ENCODE results near the gene EPB41L4A. TPM values are rescaled to one million over a fixed set of nuclear protein-coding genes. Genes with fewer than 3 reads are reported as not detected.

The EPB41L4A gene
- total RNA-seq, 1 donor from 2014 or later: 27.2 TPM

GRCh38 chr5:112183103-112183711, 235.9 kb downstream of the EPB41L4A start:
- H3K4me3 Mint-ChIP-seq: peak overlapping the region; percentile 12
- peak overlapping the region; percentile 77 for H3K27ac Mint-ChIP-seq
- peaks cover 27% of the 10 kb centered on the region for H3K4me1 Mint-ChIP-seq (ENCODE audit: unreplicated experiment)
- TF ChIP-seq, protein P1, sequence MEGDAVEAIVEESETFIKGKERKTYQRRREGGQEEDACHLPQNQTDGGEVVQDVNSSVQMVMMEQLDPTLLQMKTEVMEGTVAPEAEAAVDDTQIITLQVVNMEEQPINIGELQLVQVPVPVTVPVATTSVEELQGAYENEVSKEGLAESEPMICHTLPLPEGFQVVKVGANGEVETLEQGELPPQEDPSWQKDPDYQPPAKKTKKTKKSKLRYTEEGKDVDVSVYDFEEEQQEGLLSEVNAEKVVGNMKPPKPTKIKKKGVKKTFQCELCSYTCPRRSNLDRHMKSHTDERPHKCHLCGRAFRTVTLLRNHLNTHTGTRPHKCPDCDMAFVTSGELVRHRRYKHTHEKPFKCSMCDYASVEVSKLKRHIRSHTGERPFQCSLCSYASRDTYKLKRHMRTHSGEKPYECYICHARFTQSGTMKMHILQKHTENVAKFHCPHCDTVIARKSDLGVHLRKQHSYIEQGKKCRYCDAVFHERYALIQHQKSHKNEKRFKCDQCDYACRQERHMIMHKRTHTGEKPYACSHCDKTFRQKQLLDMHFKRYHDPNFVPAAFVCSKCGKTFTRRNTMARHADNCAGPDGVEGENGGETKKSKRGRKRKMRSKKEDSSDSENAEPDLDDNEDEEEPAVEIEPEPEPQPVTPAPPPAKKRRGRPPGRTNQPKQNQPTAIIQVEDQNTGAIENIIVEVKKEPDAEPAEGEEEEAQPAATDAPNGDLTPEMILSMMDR (conservative IDR thresholded peaks at IDR 0.05): no peak
- DNase-seq (ENCODE audit: extremely low spot score, unreplicated experiment): no peak
- no peaks in the 10 kb centered on the region for H3K27me3 Mint-ChIP-seq
- H3K9me3 Mint-ChIP-seq: no peaks in the 10 kb centered on the region
- peaks cover 7% of the 10 kb centered on the region for H3K36me3 Mint-ChIP-seq

DNA sequence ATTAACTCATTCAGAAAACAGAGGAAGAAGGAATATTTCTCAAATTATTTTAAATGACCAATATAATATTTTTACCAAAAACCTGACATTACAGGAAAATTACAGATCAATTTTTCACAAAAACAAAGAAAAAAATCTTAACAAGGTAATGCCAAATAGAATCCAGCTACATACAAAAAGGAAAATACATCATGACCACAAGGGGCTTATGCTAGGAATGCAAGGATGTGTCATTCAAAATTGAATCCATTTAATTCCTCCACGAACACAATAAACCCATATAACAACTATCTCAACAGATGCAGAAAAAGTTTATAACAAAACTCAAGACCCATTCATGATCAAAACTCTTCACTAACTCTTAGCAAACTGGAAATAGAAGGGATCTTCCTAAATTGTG, 239.8 kb downstream of the EPB41L4A start:
- TF ChIP-seq, protein P1 (conservative IDR thresholded peaks at IDR 0.05): peak; percentile 59
- Mint-ChIP-seq H3K36me3 (peaks cover 5% of the 10 kb centered on the region), H3K4me3 (no peak overlapping the region), H3K9me3 (no peaks in the 10 kb centered on the region), H3K27ac (no peak overlapping the region), H3K4me1 (ENCODE audit: unreplicated experiment) (peaks cover 21% of the 10 kb centered on the region), H3K27me3 (no peaks in the 10 kb centered on the region)
- DNase-seq (ENCODE audit: extremely low spot score, unreplicated experiment): no peak

GRCh38 chr5:112174959-112175594, 244.0 kb downstream of the EPB41L4A start:
- no peak for DNase-seq (ENCODE audit: extremely low spot score, unreplicated experiment)
- no peaks in the 10 kb centered on the region for H3K27me3 Mint-ChIP-seq

GRCh38 chr5:112165897-112166737, 253.0 kb downstream of the EPB41L4A start:
- H3K36me3 Mint-ChIP-seq: peaks cover 25% of the 10 kb centered on the region
- no peaks in the 10 kb centered on the region for H3K9me3 Mint-ChIP-seq
- peaks cover 15% of the 10 kb centered on the region for H3K4me1 Mint-ChIP-seq (ENCODE audit: unreplicated experiment)
- peak overlapping the region; percentile 47 for H3K27ac Mint-ChIP-seq
- H3K27me3 Mint-ChIP-seq: no peaks in the 10 kb centered on the region
- TF ChIP-seq, protein P1 (conservative IDR thresholded peaks at IDR 0.05): no peak
- no peak for DNase-seq (ENCODE audit: extremely low spot score, unreplicated experiment)
- H3K4me3 Mint-ChIP-seq: no peak overlapping the region

More at GRCh38 chr5:112174959-112175594, 244.0 kb downstream of the EPB41L4A start:
- H3K27ac Mint-ChIP-seq: no peak overlapping the region
- H3K4me1 Mint-ChIP-seq (ENCODE audit: unreplicated experiment): peaks cover 4% of the 10 kb centered on the region
- no peaks in the 10 kb centered on the region for H3K9me3 Mint-ChIP-seq
- no peak overlapping the region for H3K4me3 Mint-ChIP-seq
- TF ChIP-seq, protein P1 (conservative IDR thresholded peaks at IDR 0.05): peak; percentile 85
- H3K36me3 Mint-ChIP-seq: no peaks in the 10 kb centered on the region

DNA sequence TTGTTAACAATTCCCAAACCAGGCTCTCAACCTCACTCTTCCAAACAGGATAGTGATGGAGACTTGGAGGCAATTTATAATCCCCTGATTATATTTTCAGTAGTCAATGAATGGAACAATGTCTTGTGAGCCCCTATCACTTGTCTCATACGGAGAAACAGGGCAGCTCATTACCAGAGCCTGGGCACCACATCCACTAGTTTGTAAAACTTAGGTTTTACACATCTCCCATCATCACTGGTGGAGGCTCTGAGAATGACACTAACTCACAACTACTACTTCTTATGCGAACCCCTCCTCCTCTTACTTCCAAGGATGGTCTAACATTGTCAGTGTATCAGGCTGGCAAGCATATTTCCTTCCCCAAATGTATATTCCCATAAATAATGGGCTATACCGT, 253.7 kb downstream of the EPB41L4A start:
- H3K36me3 Mint-ChIP-seq: peaks cover 27% of the 10 kb centered on the region
- H3K27me3 Mint-ChIP-seq: peaks cover 3% of the 10 kb centered on the region
- peaks cover 3% of the 10 kb centered on the region for H3K9me3 Mint-ChIP-seq
- H3K4me1 Mint-ChIP-seq (ENCODE audit: unreplicated experiment): peaks cover 19% of the 10 kb centered on the region
- TF ChIP-seq, protein P1 (conservative IDR thresholded peaks at IDR 0.05): no peak
- H3K4me3 Mint-ChIP-seq: no peak overlapping the region
- DNase-seq (ENCODE audit: extremely low spot score, unreplicated experiment): no peak
- H3K27ac Mint-ChIP-seq: peak overlapping the region; percentile 47

Data from type B pancreatic cell (in vitro differentiated cells).